ENCODE measurements around the gene FOSL1. TPM values are rescaled to one million over a fixed set of nuclear protein-coding genes. Genes with fewer than 3 reads are reported as not detected.

FOSL1 gene
- total RNA-seq, 1 experiment from 2014 or later: 20.5 TPM

GRCh38 chr11:65859095-65859811 is 40.9 kb downstream of the FOSL1 start:
- ATAC-seq: peak; percentile 67
- Mint-ChIP-seq H3K27ac (peak overlapping the region; percentile 100), H3K4me3 (peak overlapping the region; percentile 90), H3K36me3 (peaks cover 41% of the 10 kb centered on the region), H3K27me3 (ENCODE audit: low read depth) (no peaks in the 10 kb centered on the region), H3K9me3 (no peaks in the 10 kb centered on the region), H3K4me1 (peaks cover 23% of the 10 kb centered on the region)
- POLR2A ChIA-PET: interaction anchor here (0.5 to 4.2 kb wide), 25 partner anchors 8 to 458 kb away, joined by 3 to 90 read pairs (median 6); partner anchors contain the start of genes CCDC85B, CD248, EFEMP2 and FIBP
- peak; percentile 100 for DNase-seq (ENCODE audit: low spot score)
- TF ChIP-seq MYBL2 (CRISPR knock-in tag; IDR thresholded peaks at IDR 0.05) (peak; percentile 78; the same call in 1 of the 2 replicates), FOXP1 (CRISPR knock-in tag; IDR thresholded peaks at IDR 0.05; ENCODE audit: borderline replicate concordance) (0 out of 2 replicates have a peak, but pooled peaks have one; percentile 18), SP1 (CRISPR knock-in tag; conservative IDR thresholded peaks at IDR 0.05) (peak; percentile 79), FOXK1 (CRISPR knock-in tag; IDR thresholded peaks at IDR 0.05) (peak; percentile 54; the same call in 1 of the 2 replicates), NR3C1 (CRISPR knock-in tag; conservative IDR thresholded peaks at IDR 0.05; ENCODE audit: low read depth) (no peak), E2F5 (CRISPR knock-in tag; IDR thresholded peaks at IDR 0.05) (0 out of 2 replicates have a peak, but pooled peaks have one; percentile 56), NFYB (CRISPR knock-in tag; conservative IDR thresholded peaks at IDR 0.05; ENCODE audit: low read depth) (peak; percentile 42; the same call in 1 of the 2 replicates), ELF4 (CRISPR knock-in tag; IDR thresholded peaks at IDR 0.05; ENCODE audit: low read depth) (no peak)
- CTCF ChIA-PET: interaction anchor here (0.6 to 16.6 kb wide), 63 partner anchors 9 to 454 kb away, joined by 3 to 539 read pairs (median 5); partner anchors contain the start of genes AP5B1, BANF1, CCDC85B and CST6

- CTCF ChIA-PET: interaction anchor here (1.0 to 16.6 kb wide), 25 partner anchors 8 to 443 kb away, joined by 3 to 539 read pairs (median 10); partner anchors contain the start of genes AP5B1, BANF1, CCDC85B and EFEMP2
- Mint-ChIP-seq H3K9me3 (no peaks in the 10 kb centered on the region), H3K36me3 (peaks cover 43% of the 10 kb centered on the region), H3K27me3 (ENCODE audit: low read depth) (no peaks in the 10 kb centered on the region), H3K4me3 (peak overlapping the region; percentile 90), H3K27ac (peak overlapping the region; percentile 100), H3K4me1 (peaks cover 24% of the 10 kb centered on the region)
- POLR2A ChIA-PET: interaction anchor here (0.7 to 4.2 kb wide), 20 partner anchors 8 to 409 kb away, joined by 3 to 90 read pairs (median 4); partner anchors contain the start of genes CCDC85B, CST6, EFEMP2 and FIBP
- TF ChIP-seq ZBTB43 (CRISPR knock-in tag; IDR thresholded peaks at IDR 0.05) (no peak), ZBTB21 (CRISPR knock-in tag; IDR thresholded peaks at IDR 0.05; ENCODE audit: borderline replicate concordance) (no peak), OVOL2 (CRISPR knock-in tag; IDR thresholded peaks at IDR 0.05; ENCODE audit: borderline replicate concordance) (no peak), GTF2I (CRISPR knock-in tag; conservative IDR thresholded peaks at IDR 0.05) (no peak), ATF1 (CRISPR knock-in tag; IDR thresholded peaks at IDR 0.05) (no peak), CREM (CRISPR knock-in tag; IDR thresholded peaks at IDR 0.05) (no peak), TCF7 (CRISPR knock-in tag; IDR thresholded peaks at IDR 0.05; ENCODE audit: low read depth) (no peak), CTCF (IDR thresholded peaks at IDR 0.05) (no peak), NFATC4 (CRISPR knock-in tag; IDR thresholded peaks at IDR 0.05) (no peak), GRHL2 (CRISPR knock-in tag; IDR thresholded peaks at IDR 0.05; ENCODE audit: insufficient replicate concordance, severe bottlenecking) (no peak), FOXK1 (CRISPR knock-in tag; IDR thresholded peaks at IDR 0.05) (no peak), E2F1 (CRISPR knock-in tag; IDR thresholded peaks at IDR 0.05) (no peak), IRF1 (CRISPR knock-in tag; IDR thresholded peaks at IDR 0.05) (no peak), MXD4 (CRISPR knock-in tag; IDR thresholded peaks at IDR 0.05; ENCODE audit: borderline replicate concordance) (no peak), ZNF317 (CRISPR knock-in tag; IDR thresholded peaks at IDR 0.05; ENCODE audit: borderline replicate concordance, low read depth) (no peak), ZNF423 (CRISPR knock-in tag; IDR thresholded peaks at IDR 0.05) (no peak), FOXP1 (CRISPR knock-in tag; IDR thresholded peaks at IDR 0.05; ENCODE audit: borderline replicate concordance) (no peak), FOXJ3 (CRISPR knock-in tag; IDR thresholded peaks at IDR 0.05; ENCODE audit: borderline replicate concordance) (no peak)
- no peak for DNase-seq (ENCODE audit: low spot score)
- ATAC-seq: no peak
Measured at GRCh38 chr11:65858681-65859087, 41.5 kb downstream of the FOSL1 start.
